ENCODE measurements around the gene SKAP1. TPM values are rescaled to one million over a fixed set of nuclear protein-coding genes. Genes with fewer than 3 reads are reported as not detected.

Gene SKAP1
- total RNA-seq, 3 donors from 2014 or later, result 2.2 to 3.2 (median 2.4) TPM

GRCh38 chr17:48389903-48390302 is 40.1 kb downstream of the SKAP1 start:
- no peak for DNase-seq
- intact Hi-C loops (cut with DNase I, micrococcal nuclease), result no loop called here
- H3K9me3 ChIP-seq, result no peaks in the 10 kb centered on the region
- H3K4me3 ChIP-seq, result no peak overlapping the region
- no peaks in the 10 kb centered on the region for H3K36me3 ChIP-seq (ENCODE audit: low read depth)
- H3K4me1 ChIP-seq (ENCODE audit: low read depth), result peaks cover 4% of the 10 kb centered on the region
- ATAC-seq, result no peak
- TF ChIP-seq CTCF (IDR thresholded peaks at IDR 0.05), result no peak

GRCh38 chr17:48388955-48389743 is 40.9 kb downstream of the SKAP1 start:
- Histone ChIP-seq H3K9me3 (no peaks in the 10 kb centered on the region), H3K4me3 (no peak overlapping the region), H3K4me1 (ENCODE audit: low read depth) (peaks cover 4% of the 10 kb centered on the region), H3K36me3 (ENCODE audit: low read depth) (no peaks in the 10 kb centered on the region)
- ATAC-seq (no peak), DNase-seq (no peak)
- no peak for TF ChIP-seq CTCF (IDR thresholded peaks at IDR 0.05)
- intact Hi-C loops (cut with DNase I, micrococcal nuclease), result no loop called here

- Histone ChIP-seq H3K4me3 (no peak overlapping the region), H3K4me1 (ENCODE audit: low read depth) (no peaks in the 10 kb centered on the region), H3K36me3 (ENCODE audit: low read depth) (no peaks in the 10 kb centered on the region), H3K9me3 (no peaks in the 10 kb centered on the region)
- no peak for ATAC-seq
- no peak for DNase-seq
- no peak for TF ChIP-seq CTCF (IDR thresholded peaks at IDR 0.05)
- intact Hi-C loops (cut with DNase I, micrococcal nuclease), result no loop called here
These were observed 43.2 kb downstream of the SKAP1 start for GRCh38 chr17:48386826-48387225.

- no peaks in the 10 kb centered on the region for H3K9me3 ChIP-seq
- H3K4me1 ChIP-seq (ENCODE audit: low read depth), result no peaks in the 10 kb centered on the region
- DNase-seq, result no peak
- H3K36me3 ChIP-seq (ENCODE audit: low read depth), result no peaks in the 10 kb centered on the region
- intact Hi-C loops (cut with DNase I, micrococcal nuclease), result no loop called here
- ATAC-seq, result no peak
- no peak for TF ChIP-seq CTCF (IDR thresholded peaks at IDR 0.05)
- H3K4me3 ChIP-seq, result no peak overlapping the region
These were observed 44.7 kb downstream of the SKAP1 start for GRCh38 chr17:48385319-48385718.

- no peaks in the 10 kb centered on the region for H3K9me3 ChIP-seq
- intact Hi-C loops (cut with DNase I, micrococcal nuclease), result no loop called here
- ATAC-seq (no peak), DNase-seq (no peak)
- no peaks in the 10 kb centered on the region for H3K36me3 ChIP-seq (ENCODE audit: low read depth)
- H3K4me1 ChIP-seq (ENCODE audit: low read depth), result no peaks in the 10 kb centered on the region
- no peak overlapping the region for H3K4me3 ChIP-seq
- no peak for TF ChIP-seq CTCF (IDR thresholded peaks at IDR 0.05)
These were observed 45.9 kb downstream of the SKAP1 start for GRCh38 chr17:48384164-48384563.

Measured in mucosa of descending colon (tissue), 3 donors.